SK-N-SH (cell line): ENCODE measurements around the gene PAM16.

Experiments
- CHD2 ChIP-seq: fragments of 150-350 bp; IDR thresholded peaks from 2 replicates; pipeline ENCODE4 v1.6.1; 2018; ENCODE audit warnings: low read length; ENCODE audit not compliant: partially characterized antibody
- CTCF ChIP-seq: fragments of 200-600 bp; sonication (generic); IDR thresholded peaks from 2 replicates; pipeline ENCODE4 v1.6.1; 2017; ENCODE audit warnings: antibody characterized with exemption, mild to moderate bottlenecking, moderate library complexity
- EP300 ChIP-seq, 2 experiments: IDR thresholded peaks; 2 replicates each; pipeline versions ENCODE4 v1.4.0 to v1.6.1; 2012; ENCODE audit warnings: borderline replicate concordance in 1 of 2, low read depth in 1 of 2, low read length in 1 of 2
- GATA2 ChIP-seq: sonication (generic); formaldehyde crosslinking; IDR thresholded peaks from 2 replicates; pipeline ENCODE4 v1.5.0; 2020; ENCODE audit warnings: mild to moderate bottlenecking, missing genetic modification reagents
- MEF2A ChIP-seq: IDR thresholded peaks from 2 replicates; pipeline ENCODE4 v1.4.0; 2012; ENCODE audit warnings: low read depth, borderline replicate concordance
- PBX3 ChIP-seq: IDR thresholded peaks from 2 replicates; pipeline ENCODE4; 2012
- RAD21 ChIP-seq: IDR thresholded peaks from 2 replicates; pipeline ENCODE4 v1.6.1; 2012; ENCODE audit warnings: mild to moderate bottlenecking, low read length
- RCOR1 ChIP-seq: fragments of 150-350 bp; IDR thresholded peaks from 2 replicates; pipeline ENCODE4 v1.6.1; 2017; ENCODE audit warnings: antibody characterized with exemption, low read length
- REST ChIP-seq: IDR thresholded peaks from 2 replicates; pipeline ENCODE4 v1.6.1; 2012; ENCODE audit warnings: mild to moderate bottlenecking, low read depth, low read length, moderate library complexity
- SMC3 ChIP-seq: IDR thresholded peaks from 2 replicates; pipeline ENCODE4 v1.6.1; 2012; ENCODE audit warnings: low read depth, low read length, improper control_type of control experiment
- ZBTB33 ChIP-seq: IDR thresholded peaks from 2 replicates; pipeline ENCODE4 v1.4.0; 2012; ENCODE audit warnings: low read depth, borderline replicate concordance

- TF ChIP-seq RAD21 = no peak
- no peak for TF ChIP-seq CTCF
- no peak for TF ChIP-seq GATA2 (CRISPR knock-in tag)
- no peak for TF ChIP-seq EP300 (IDR thresholded peaks at IDR 0.05; ENCODE audit: borderline replicate concordance in 1 of 2, low read depth in 1 of 2, low read length in 1 of 2)
- TF ChIP-seq PBX3 = no peak
- TF ChIP-seq MEF2A = no peak
- TF ChIP-seq ZBTB33 = no peak
- no peak for TF ChIP-seq REST
- no peak for TF ChIP-seq SMC3
- no peak for TF ChIP-seq RCOR1
- TF ChIP-seq CHD2 = no peak
Measured at GRCh38 chr16:4324492-4325252, 26.4 kb downstream of the PAM16 start.
